Tibial nerve (tissue), 4 donors: ENCODE measurements around the gene CHADL.

Source experiments
- CTCF ChIP-seq, 5 experiments: fragments of 200-600 bp in 3 of 5; fragments of 450-650 bp in 2 of 5; sonication (generic) in 3 of 5; IDR thresholded peaks; one replicate each; pipeline ENCODE4 v1.5.1; 2016 to 2019; ENCODE audit warnings: antibody characterized with exemption in 5 of 5, mild to moderate bottlenecking in 3 of 5, moderate library complexity in 2 of 5
- EP300 ChIP-seq, 2 donors: sonication (generic); formaldehyde crosslinking; IDR thresholded peaks; one replicate each; pipeline ENCODE4 v1.6.1; 2017; ENCODE audit warnings: antibody characterized with exemption in 2 of 2, mild to moderate bottlenecking in 1 of 2
- POLR2A ChIP-seq, 2 donors: fragments of 450-650 bp; IDR thresholded peaks; one replicate each; pipeline ENCODE4 v1.6.1; 2017; ENCODE audit warnings: antibody characterized with exemption in 2 of 2, mild to moderate bottlenecking in 2 of 2, moderate library complexity in 2 of 2

- TF ChIP-seq CTCF (IDR thresholded peaks at IDR 0.05) (no peak), EP300 (IDR thresholded peaks at IDR 0.05) (no peak), POLR2A (IDR thresholded peaks at IDR 0.05) (no peak)
These were observed 32.4 kb upstream of the CHADL start for GRCh38 chr22:41273128-41273527.
